OCI-LY3 (cell line): Measurements from ENCODE around the gene RAF1.
"Not testable (repeated sequence)": the region's sequence is repeated elsewhere in the genome, so short reads cannot be mapped to it uniquely, and the experiment has no call there.

ENCODE experiments used
- H2AFZ ChIP-seq: fragments of 200-600, 300-600 bp; shearing (Covaris generic); 2 replicates; pipeline ENCODE4 v1.6.0; 2014; ENCODE audit warnings: antibody characterized with exemption, low read depth, low read length
- H3K27ac ChIP-seq: fragments of 200-600, 300-600 bp; sonication (generic); 2 replicates; pipeline ENCODE4 v1.5.1; 2014; ENCODE audit warnings: mild to moderate bottlenecking, low read length, moderate library complexity, mixed read lengths
- H3K27me3 ChIP-seq: fragments of 200-600, 300-600 bp; sonication (generic); 2 replicates; pipeline ENCODE4 v1.6.1; 2014; ENCODE audit warnings: low read depth, low read length, mixed read lengths
- H3K36me3 ChIP-seq: fragments of 200-600, 300-600 bp; sonication (generic); replicated peaks from 2 replicates; pipeline ENCODE3; 2014; ENCODE audit warnings: low read depth, low read length, mixed read lengths
- H3K4me1 ChIP-seq: fragments of 300-600, 200-600 bp; sonication (generic); 2 replicates; pipeline ENCODE4 v1.6.1; 2014; ENCODE audit warnings: low read length, mixed read lengths
- H3K4me2 ChIP-seq: fragments of 200-600, 300-600 bp; sonication (generic); 2 replicates; pipeline ENCODE4 v1.6.1; 2014; ENCODE audit warnings: low read length, mixed read lengths
- H3K4me3 ChIP-seq: fragments of 300-600, 200-600 bp; sonication (generic); 2 replicates; pipeline ENCODE4 v1.5.1; 2014; ENCODE audit warnings: antibody characterized with exemption, mild to moderate bottlenecking, low read length, moderate library complexity
- H3K79me2 ChIP-seq: fragments of 300-600, 200-600 bp; shearing (Covaris generic); 2 replicates; pipeline ENCODE4 v1.6.1; 2014; ENCODE audit warnings: mild to moderate bottlenecking, low read length, mixed read lengths
- H3K9ac ChIP-seq: fragments of 300-600, 200-600 bp; shearing (Covaris generic); 2 replicates; pipeline ENCODE4 v1.6.0; 2014; ENCODE audit warnings: mild to moderate bottlenecking, low read length, moderate library complexity
- H3K9me3 ChIP-seq: fragments of 200-600, 300-600 bp; shearing (Covaris generic); 2 replicates; pipeline ENCODE4 v1.6.1; 2014; ENCODE audit warnings: low read length, mixed read lengths; ENCODE audit not compliant: insufficient read depth
- H4K20me1 ChIP-seq: fragments of 200-600, 300-600 bp; sonication (generic); 2 replicates; pipeline ENCODE4 v1.6.1; 2016; ENCODE audit warnings: low read length, mixed read lengths; ENCODE audit not compliant: insufficient read depth
- CTCF ChIP-seq: fragments of 200-600, 300-600 bp; sonication (generic); IDR thresholded peaks from 2 replicates; pipeline ENCODE4 v1.5.1; 2014; ENCODE audit warnings: antibody characterized with exemption, low read length, low read depth
- EZH2phosphoT487 ChIP-seq: fragments of 200-600 bp; shearing (Covaris generic); IDR thresholded peaks from 2 replicates; pipeline ENCODE4 v1.6.1; 2018; ENCODE audit warnings: antibody characterized with exemption, mixed run types, low read depth

Gene RAF1

GRCh38 chr3:12638105-12638504, 25.8 kb downstream of the RAF1 start:
- no peak overlapping the region for H3K4me2 ChIP-seq
- H3K27ac ChIP-seq: no peak overlapping the region
- no peak overlapping the region for H2AFZ ChIP-seq
- no peak for TF ChIP-seq CTCF
- no peaks in the 10 kb centered on the region for H3K9me3 ChIP-seq
- no peak overlapping the region for H3K4me3 ChIP-seq
- H3K36me3 ChIP-seq: peaks cover 3% of the 10 kb centered on the region
- H3K9ac ChIP-seq: no peak overlapping the region
- H3K27me3 ChIP-seq: no peaks in the 10 kb centered on the region
- peaks cover 64% of the 10 kb centered on the region for H4K20me1 ChIP-seq
- peaks cover 89% of the 10 kb centered on the region for H3K79me2 ChIP-seq
- no peaks in the 10 kb centered on the region for H3K4me1 ChIP-seq

- Histone ChIP-seq H2AFZ (no peak overlapping the region), H3K36me3 (peaks cover 3% of the 10 kb centered on the region), H3K9me3 (no peaks in the 10 kb centered on the region), H4K20me1 (peaks cover 83% of the 10 kb centered on the region), H3K4me1 (no peaks in the 10 kb centered on the region), H3K4me3 (no peak overlapping the region), H3K27me3 (no peaks in the 10 kb centered on the region), H3K27ac (no peak overlapping the region), H3K4me2 (no peak overlapping the region), H3K9ac (no peak overlapping the region), H3K79me2 (peaks cover 97% of the 10 kb centered on the region)
- no peak for TF ChIP-seq CTCF
- TF ChIP-seq EZH2phosphoT487: no peak
Measured at GRCh38 chr3:12633108-12633507, 30.8 kb downstream of the RAF1 start.

- H3K27ac ChIP-seq: no peak overlapping the region
Measured at GRCh38 chr3:12632523-12632922, 31.4 kb downstream of the RAF1 start.

GRCh38 chr3:12630843-12631242, 33.1 kb downstream of the RAF1 start:
- H2AFZ ChIP-seq, H3K27me3 ChIP-seq, H3K27ac ChIP-seq, H3K9me3 ChIP-seq, H3K9ac ChIP-seq, H3K4me3 ChIP-seq, H3K36me3 ChIP-seq, H3K4me2 ChIP-seq, H3K4me1 ChIP-seq: not testable (repeated sequence)
- Histone ChIP-seq H4K20me1 (peaks cover 81% of the 10 kb centered on the region), H3K79me2 (peaks cover 97% of the 10 kb centered on the region)

More at GRCh38 chr3:12632523-12632922, 31.4 kb downstream of the RAF1 start:
- Histone ChIP-seq H3K9me3 (no peaks in the 10 kb centered on the region), H3K4me3 (no peak overlapping the region), H3K36me3 (peaks cover 3% of the 10 kb centered on the region), H3K4me1 (no peaks in the 10 kb centered on the region), H3K9ac (no peak overlapping the region), H3K4me2 (no peak overlapping the region), H3K79me2 (peaks cover 97% of the 10 kb centered on the region), H2AFZ (no peak overlapping the region), H4K20me1 (peaks cover 83% of the 10 kb centered on the region), H3K27me3 (no peaks in the 10 kb centered on the region)
- no peak for TF ChIP-seq CTCF
- TF ChIP-seq EZH2phosphoT487: no peak

GRCh38 chr3:12630292-12630691, 33.6 kb downstream of the RAF1 start:
- Histone ChIP-seq H3K4me2 (no peak overlapping the region), H3K9me3 (no peaks in the 10 kb centered on the region), H3K27ac (no peak overlapping the region), H3K27me3 (no peaks in the 10 kb centered on the region), H3K36me3 (peaks cover 3% of the 10 kb centered on the region), H3K4me1 (no peaks in the 10 kb centered on the region), H4K20me1 (peaks cover 87% of the 10 kb centered on the region), H3K4me3 (no peak overlapping the region), H3K9ac (no peak overlapping the region), H3K79me2 (peaks cover 98% of the 10 kb centered on the region), H2AFZ (no peak overlapping the region)
- TF ChIP-seq EZH2phosphoT487 (no peak), CTCF (no peak)
